ENCODE measurements around the gene CYBC1.

- TF ChIP-seq CTCF (IDR thresholded peaks at IDR 0.05), result no peak
- no peak for TF ChIP-seq POLR2A (IDR thresholded peaks at IDR 0.05)
- no peak for TF ChIP-seq EP300 (IDR thresholded peaks at IDR 0.05)
Observed at GRCh38 chr17:82447876-82448275, 2.7 kb downstream of the CYBC1 start.
